ENCODE measurements around the gene GALNT2. TPM values are rescaled to one million over a fixed set of nuclear protein-coding genes. Genes with fewer than 3 reads are reported as not detected.

GALNT2 gene
- total and polyA plus RNA-seq, 4 donors, result 47.5 to 182 (median 114) TPM

GRCh38 chr1:230199034-230199433, 132.0 kb downstream of the GALNT2 start:
- peaks cover 5 to 20% (median 10%) of the 10 kb centered on the region in 4 donors for H3K36me3 ChIP-seq (ENCODE audit: control insufficient read depth in 4 of 4, insufficient read depth in 3 of 4, low read depth in 1 of 4, low read length in 3 of 4)
- H3K9ac ChIP-seq (ENCODE audit: low read depth in 1 of 2, low read length in 2 of 2), result no peak overlapping the region
- H3K4me1 ChIP-seq (ENCODE audit: control insufficient read depth in 4 of 4, insufficient read depth in 4 of 4, low read length in 3 of 4), result no peaks in the 10 kb centered on the region
- no peaks in the 10 kb centered on the region for H3K9me3 ChIP-seq (ENCODE audit: control insufficient read depth in 4 of 4, low read length in 3 of 4)
- DNase-seq (ENCODE audit: low spot score), result no peak
- H3K27me3 ChIP-seq (ENCODE audit: control insufficient read depth in 4 of 4, insufficient read depth in 4 of 4, low read length in 3 of 4), result no peaks in the 10 kb centered on the region
- TF ChIP-seq, protein P1, sequence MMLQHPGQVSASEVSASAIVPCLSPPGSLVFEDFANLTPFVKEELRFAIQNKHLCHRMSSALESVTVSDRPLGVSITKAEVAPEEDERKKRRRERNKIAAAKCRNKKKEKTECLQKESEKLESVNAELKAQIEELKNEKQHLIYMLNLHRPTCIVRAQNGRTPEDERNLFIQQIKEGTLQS (IDR thresholded peaks at IDR 0.05), result no peak
- TF ChIP-seq FOXA2 (IDR thresholded peaks at IDR 0.05) (no peak), JUND (IDR thresholded peaks at IDR 0.05) (no peak), FOXA1 (IDR thresholded peaks at IDR 0.05) (no peak), EGR1 (IDR thresholded peaks at IDR 0.05; ENCODE audit: low read depth in 2 of 2) (no peak), MAX (IDR thresholded peaks at IDR 0.05) (no peak), SP1 (IDR thresholded peaks at IDR 0.05) (no peak), TAF1 (conservative IDR thresholded peaks at IDR 0.05) (no peak), REST (IDR thresholded peaks at IDR 0.05) (no peak), NR2F2 (IDR thresholded peaks at IDR 0.05) (no peak), HNF4G (IDR thresholded peaks at IDR 0.05) (no peak), GABPA (IDR thresholded peaks at IDR 0.05 in 1 of 2, conservative IDR thresholded peaks at IDR 0.05 in 1 of 2) (no peak), RAD21 (IDR thresholded peaks at IDR 0.05) (no peak), YY1 (IDR thresholded peaks at IDR 0.05) (no peak), RXRA (IDR thresholded peaks at IDR 0.05) (no peak), HNF4A (conservative IDR thresholded peaks at IDR 0.05) (no peak), CTCF (IDR thresholded peaks at IDR 0.05; ENCODE audit: low read depth, low read length, missing input control) (no peak)
- TF ChIP-seq, protein P2, sequence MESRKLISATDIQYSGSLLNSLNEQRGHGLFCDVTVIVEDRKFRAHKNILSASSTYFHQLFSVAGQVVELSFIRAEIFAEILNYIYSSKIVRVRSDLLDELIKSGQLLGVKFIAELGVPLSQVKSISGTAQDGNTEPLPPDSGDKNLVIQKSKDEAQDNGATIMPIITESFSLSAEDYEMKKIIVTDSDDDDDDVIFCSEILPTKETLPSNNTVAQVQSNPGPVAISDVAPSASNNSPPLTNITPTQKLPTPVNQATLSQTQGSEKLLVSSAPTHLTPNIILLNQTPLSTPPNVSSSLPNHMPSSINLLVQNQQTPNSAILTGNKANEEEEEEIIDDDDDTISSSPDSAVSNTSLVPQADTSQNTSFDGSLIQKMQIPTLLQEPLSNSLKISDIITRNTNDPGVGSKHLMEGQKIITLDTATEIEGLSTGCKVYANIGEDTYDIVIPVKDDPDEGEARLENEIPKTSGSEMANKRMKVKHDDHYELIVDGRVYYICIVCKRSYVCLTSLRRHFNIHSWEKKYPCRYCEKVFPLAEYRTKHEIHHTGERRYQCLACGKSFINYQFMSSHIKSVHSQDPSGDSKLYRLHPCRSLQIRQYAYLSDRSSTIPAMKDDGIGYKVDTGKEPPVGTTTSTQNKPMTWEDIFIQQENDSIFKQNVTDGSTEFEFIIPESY (IDR thresholded peaks at IDR 0.05), result no peak
- no peak overlapping the region for H3K4me3 ChIP-seq (ENCODE audit: low read depth in 1 of 3, low read length in 3 of 3)
- WGBS, result 88% methylated on average over 7 of the region's 7 CpGs
- no peak overlapping the region for H3K27ac ChIP-seq (ENCODE audit: low read depth in 1 of 2, low read length in 2 of 2)
